Neuronal stem cell (in vitro differentiated cells): Measurements from ENCODE around the gene MAST4.

ENCODE experiments used
- DNase-seq: peaks from one replicate; pipeline ENCODE4 v3.0.0-alpha.2; 2013; ENCODE audit warnings: low spot score
- H2AFZ ChIP-seq: one replicate; pipeline ENCODE4 v1.6.1; 2013; ENCODE audit warnings: mild to moderate bottlenecking, low read length, inconsistent platforms
- H2AK5ac ChIP-seq: 2 replicates; pipeline ENCODE4 v1.6.1; 2013; ENCODE audit warnings: low read depth, mild to moderate bottlenecking, inconsistent platforms, low read length, moderate library complexity, mixed read lengths
- H2BK120ac ChIP-seq: 2 replicates; pipeline ENCODE4 v1.6.1; 2013; ENCODE audit warnings: low read depth, mild to moderate bottlenecking, inconsistent platforms, low read length, moderate library complexity, mixed read lengths
- H2BK12ac ChIP-seq: one replicate; pipeline ENCODE4 v1.6.1; 2013; ENCODE audit warnings: low read length, inconsistent platforms
- H2BK15ac ChIP-seq: 2 replicates; pipeline ENCODE4 v1.6.1; 2013; ENCODE audit warnings: mild to moderate bottlenecking, low read length, inconsistent platforms, mixed read lengths
- H2BK5ac ChIP-seq: one replicate; pipeline ENCODE4 v1.6.1; 2013; ENCODE audit warnings: inconsistent platforms, mild to moderate bottlenecking, low read length, moderate library complexity
- H3K14ac ChIP-seq: one replicate; pipeline ENCODE4 v1.6.1; 2013; ENCODE audit warnings: low read length, inconsistent platforms
- H3K18ac ChIP-seq: 2 replicates; pipeline ENCODE4 v1.6.1; 2013; ENCODE audit warnings: low read length, inconsistent platforms
- H3K23ac ChIP-seq: 2 replicates; pipeline ENCODE4 v1.6.1; 2013; ENCODE audit warnings: low read depth, mild to moderate bottlenecking, mixed read lengths, low read length, inconsistent platforms; ENCODE audit not compliant: poor library complexity
- H3K27ac ChIP-seq: replicated peaks from 3 replicates; pipeline ENCODE4 v1.5.1; 2013; ENCODE audit warnings: low read length, inconsistent platforms
- H3K27me3 ChIP-seq, 3 experiments: 2 replicates each; pipeline ENCODE4 v1.6.1; 2013; ENCODE audit warnings: low read length in 3 of 3, mild to moderate bottlenecking in 2 of 3, inconsistent platforms in 1 of 3, low read depth in 1 of 3, mixed read lengths in 1 of 3, moderate library complexity in 1 of 3; ENCODE audit not compliant: control insufficient read depth in 3 of 3, insufficient read depth in 3 of 3
- H3K36me3 ChIP-seq, 2 donors: replicated peaks in 1 of 2; 2 replicates each; pipeline ENCODE4 v1.6.1; 2013; ENCODE audit warnings: low read length in 2 of 2; ENCODE audit not compliant: control insufficient read depth in 2 of 2, insufficient read depth in 2 of 2
- H3K4ac ChIP-seq: 2 replicates; pipeline ENCODE4 v1.6.1; 2013; ENCODE audit warnings: inconsistent platforms, mild to moderate bottlenecking, low read length, moderate library complexity
- H3K4me1 ChIP-seq, 2 donors: 1 replicate in 1 of 2; 2 replicates in 1 of 2; pipeline ENCODE4 v1.6.1; 2013; ENCODE audit warnings: low read length in 2 of 2, low read depth in 1 of 2; ENCODE audit not compliant: control insufficient read depth in 2 of 2, insufficient read depth in 1 of 2
- H3K4me2 ChIP-seq: one replicate; pipeline ENCODE4 v1.6.1; 2013; ENCODE audit warnings: mild to moderate bottlenecking, low read length, inconsistent platforms; ENCODE audit not compliant: insufficient read depth, poor library complexity, severe bottlenecking
- H3K4me3 ChIP-seq, 2 donors: 2 replicates each; pipeline ENCODE4 v1.5.1; 2013; ENCODE audit warnings: low read length in 2 of 2, mild to moderate bottlenecking in 2 of 2, inconsistent platforms in 1 of 2, moderate library complexity in 1 of 2
- H3K79me1 ChIP-seq: one replicate; pipeline ENCODE4 v1.6.1; 2013; ENCODE audit warnings: low read depth, mild to moderate bottlenecking, inconsistent platforms, low read length, moderate library complexity
- H3K9ac ChIP-seq: one replicate; pipeline ENCODE4 v1.6.1; 2013; ENCODE audit warnings: mild to moderate bottlenecking, low read depth, low read length, inconsistent platforms; ENCODE audit not compliant: poor library complexity
- H3K9me3 ChIP-seq, 2 donors: replicated peaks in 1 of 2; 2 replicates each; pipeline versions ENCODE3 to v1.6.1; 2013; ENCODE audit warnings: low read length in 2 of 2, mild to moderate bottlenecking in 2 of 2, inconsistent platforms in 1 of 2, low read depth in 1 of 2, mixed read lengths in 1 of 2, moderate library complexity in 1 of 2; ENCODE audit not compliant: control insufficient read depth in 2 of 2, insufficient read depth in 1 of 2
- H4K8ac ChIP-seq: one replicate; pipeline ENCODE4 v1.6.1; 2013; ENCODE audit warnings: low read depth, mild to moderate bottlenecking, inconsistent platforms, low read length, moderate library complexity
- H4K91ac ChIP-seq: one replicate; pipeline ENCODE4 v1.6.1; 2013; ENCODE audit warnings: low read length, low read depth, mild to moderate bottlenecking, inconsistent platforms; ENCODE audit not compliant: poor library complexity
- WGBS, 2 donors: extraction: QIAGEN DNeasy Blood & Tissue Kit; methylation state at CpG; one replicate each; pipeline ENCODE4 v1.1.7; 2013; ENCODE audit warnings: missing lambda C conversion rate in 2 of 2, mixed read lengths in 1 of 2; ENCODE audit not compliant: insufficient read length in 2 of 2, insufficient replicate concordance in 1 of 2; ENCODE audit errors: extremely low coverage in 2 of 2; 5-methylcytosine and 5-hydroxymethylcytosine counted together

MAST4 gene

GRCh38 chr5:67129768-67130167 is 533.6 kb downstream of the MAST4 start:
- H3K9ac ChIP-seq = no peak overlapping the region
- no peak overlapping the region for H4K91ac ChIP-seq
- H3K4me2 ChIP-seq = no peak overlapping the region
- H2BK12ac ChIP-seq = no peak overlapping the region
- H3K79me1 ChIP-seq = no peaks in the 10 kb centered on the region
- DNase-seq = no peak
- no peaks in the 10 kb centered on the region for H3K4me1 ChIP-seq
- no peak overlapping the region for H3K4ac ChIP-seq
- H3K18ac ChIP-seq = no peak overlapping the region
- H2BK120ac ChIP-seq = no peak overlapping the region
- no peak overlapping the region for H3K4me3 ChIP-seq
- no peak overlapping the region for H3K27ac ChIP-seq
- no peaks in the 10 kb centered on the region for H3K27me3 ChIP-seq
- no CpG with 5 or more reads among the region's 2 CpGs for WGBS, 2 donors
- no peaks in the 10 kb centered on the region for H3K36me3 ChIP-seq
- H2BK5ac ChIP-seq = no peak overlapping the region
- H2AK5ac ChIP-seq = no peak overlapping the region
- H3K9me3 ChIP-seq = no peaks in the 10 kb centered on the region
- H2AFZ ChIP-seq = no peak overlapping the region
- no peak overlapping the region for H2BK15ac ChIP-seq
- no peak overlapping the region for H3K14ac ChIP-seq
- H3K23ac ChIP-seq = no peak overlapping the region
- H4K8ac ChIP-seq = no peak overlapping the region

GRCh38 chr5:67133217-67133616 is 537.0 kb downstream of the MAST4 start:
- H3K9me3 ChIP-seq = no peaks in the 10 kb centered on the region
- H3K36me3 ChIP-seq = no peaks in the 10 kb centered on the region
- H2BK15ac ChIP-seq = no peak overlapping the region
- H4K8ac ChIP-seq = no peak overlapping the region
- H3K4me3 ChIP-seq = no peak overlapping the region
- no peak overlapping the region for H3K4ac ChIP-seq
- H3K23ac ChIP-seq = no peak overlapping the region
- H2BK5ac ChIP-seq = no peak overlapping the region
- no peak overlapping the region for H3K9ac ChIP-seq
- H3K18ac ChIP-seq = no peak overlapping the region
- H3K27me3 ChIP-seq = no peaks in the 10 kb centered on the region
- no peak overlapping the region for H2BK120ac ChIP-seq
- no peak for DNase-seq
- no peak overlapping the region for H2BK12ac ChIP-seq
- H3K4me2 ChIP-seq = no peak overlapping the region
- no peak overlapping the region for H2AFZ ChIP-seq
- H2AK5ac ChIP-seq = no peak overlapping the region
- no peak overlapping the region for H3K14ac ChIP-seq
- H3K4me1 ChIP-seq = no peaks in the 10 kb centered on the region
- H4K91ac ChIP-seq = no peak overlapping the region
- no CpG with 5 or more reads among the region's 2 CpGs for WGBS, 2 donors
- no peaks in the 10 kb centered on the region for H3K79me1 ChIP-seq
- H3K27ac ChIP-seq = no peak overlapping the region

- Histone ChIP-seq H3K4me3 (no peak overlapping the region), H3K14ac (no peak overlapping the region), H4K91ac (no peak overlapping the region), H3K18ac (no peak overlapping the region), H3K27ac (no peak overlapping the region), H2BK120ac (no peak overlapping the region), H3K27me3 (no peaks in the 10 kb centered on the region), H3K23ac (no peak overlapping the region), H3K4ac (no peak overlapping the region), H4K8ac (no peak overlapping the region), H3K9ac (no peak overlapping the region), H2BK15ac (no peak overlapping the region), H2AK5ac (no peak overlapping the region), H2BK12ac (no peak overlapping the region), H3K9me3 (no peaks in the 10 kb centered on the region), H3K4me2 (no peak overlapping the region), H2AFZ (no peak overlapping the region), H3K79me1 (no peaks in the 10 kb centered on the region), H3K36me3 (no peaks in the 10 kb centered on the region), H2BK5ac (no peak overlapping the region), H3K4me1 (no peaks in the 10 kb centered on the region)
- WGBS, 2 donors = no CpG with 5 or more reads among the region's 3 CpGs
- no peak for DNase-seq
Measured at GRCh38 chr5:67133776-67134175, 537.6 kb downstream of the MAST4 start.

- H3K4me3 ChIP-seq = no peak overlapping the region
- H3K18ac ChIP-seq = no peak overlapping the region
- no peak overlapping the region for H4K8ac ChIP-seq
- H2BK5ac ChIP-seq = no peak overlapping the region
- no peaks in the 10 kb centered on the region for H3K4me1 ChIP-seq
- no peaks in the 10 kb centered on the region for H3K27me3 ChIP-seq
- H3K23ac ChIP-seq = no peak overlapping the region
- no peak overlapping the region for H2BK120ac ChIP-seq
- no peaks in the 10 kb centered on the region for H3K36me3 ChIP-seq
- WGBS, 2 donors = no CpG with 5 or more reads among the region's 6 CpGs
- no peak overlapping the region for H4K91ac ChIP-seq
- no peak overlapping the region for H2BK12ac ChIP-seq
- H2AK5ac ChIP-seq = no peak overlapping the region
- no peak overlapping the region for H3K14ac ChIP-seq
- H3K27ac ChIP-seq = no peak overlapping the region
- no peak overlapping the region for H2BK15ac ChIP-seq
- H3K9me3 ChIP-seq = no peaks in the 10 kb centered on the region
- no peak overlapping the region for H3K4me2 ChIP-seq
- no peak overlapping the region for H3K4ac ChIP-seq
- H2AFZ ChIP-seq = no peak overlapping the region
- H3K79me1 ChIP-seq = no peaks in the 10 kb centered on the region
- H3K9ac ChIP-seq = no peak overlapping the region
- DNase-seq = no peak
Measured at GRCh38 chr5:67135381-67135984, 539.3 kb downstream of the MAST4 start.
